BLaER1 treated with 17β-estradiol and CSF1 and Interleukin-3, amounts not matched to agents 10 nM and 100 nM (cell line): ENCODE data around the gene CLEC7A.

ENCODE experiments used
- H3K27ac ChIP-seq, 11 experiments: shearing (Covaris generic); formaldehyde crosslinking; 2 replicates each; pipeline ENCODE4 v1.8.1; 2022
- H3K27me3 ChIP-seq, 11 experiments: shearing (Covaris generic); formaldehyde crosslinking; 2 replicates each; pipeline ENCODE4 v1.8.1; 2022
- H3K36me3 ChIP-seq, 11 experiments: shearing (Covaris generic); formaldehyde crosslinking; 2 replicates each; pipeline ENCODE4 v1.8.1; 2022
- H3K4me1 ChIP-seq, 10 experiments: shearing (Covaris generic); formaldehyde crosslinking; 2 replicates each; pipeline ENCODE4 v1.8.1; 2022
- H3K4me2 ChIP-seq, 11 experiments: shearing (Covaris generic); formaldehyde crosslinking; 2 replicates each; pipeline ENCODE4 v1.8.1; 2022
- H3K4me3 ChIP-seq, 10 experiments: shearing (Covaris generic); formaldehyde crosslinking; 2 replicates each; pipeline ENCODE4 v1.8.1; 2022
- H3K9ac ChIP-seq, 11 experiments: shearing (Covaris generic); formaldehyde crosslinking; 2 replicates each; pipeline ENCODE4 v1.8.1; 2022
- H3K9me3 ChIP-seq, 11 experiments: shearing (Covaris generic); formaldehyde crosslinking; replicated peaks in 1 of 11; 2 replicates each; pipeline ENCODE4 v1.8.1; 2022
- H4K20me1 ChIP-seq, 11 experiments: shearing (Covaris generic); formaldehyde crosslinking; 2 replicates each; pipeline ENCODE4 v1.8.1; 2022
- Cebpa-rat ChIP-seq, 11 experiments: shearing (Covaris generic); IDR thresholded peaks; 2 replicates each; pipeline ENCODE4 v1.8.1; 2022

Gene CLEC7A

GRCh38 chr12:10153271-10154144 is 23.5 kb upstream of the CLEC7A start:
- H3K9ac ChIP-seq = peak overlapping the region; percentile 57 to 80 (median 74)

GRCh38 chr12:10151621-10152020 is 21.6 kb upstream of the CLEC7A start:
- no peaks in the 10 kb centered on the region for H3K9me3 ChIP-seq
- TF ChIP-seq Cebpa-rat (IDR thresholded peaks at IDR 0.05) = no peak
- no peak overlapping the region for H3K9ac ChIP-seq
- no peaks in the 10 kb centered on the region for H3K36me3 ChIP-seq
- H4K20me1 ChIP-seq = no peaks in the 10 kb centered on the region
- H3K27ac ChIP-seq = no peak overlapping the region
- H3K4me2 ChIP-seq = no peak overlapping the region
- H3K27me3 ChIP-seq = peaks cover 0 to 12% (median 8%) of the 10 kb centered on the region in 11 experiments; a peak in 12 of 22 replicates
- H3K4me3 ChIP-seq = no peak overlapping the region
- peaks cover 0 to 11% (median 6%) of the 10 kb centered on the region in 10 experiments; a peak in 15 of 20 replicates for H3K4me1 ChIP-seq

More at GRCh38 chr12:10153271-10154144, 23.5 kb upstream of the CLEC7A start:
- Histone ChIP-seq H3K4me1 (peaks cover 0 to 14% (median 6%) of the 10 kb centered on the region in 10 experiments; a peak in 16 of 20 replicates), H4K20me1 (no peaks in the 10 kb centered on the region), H3K9me3 (peaks cover 0 to 12% (median 5%) of the 10 kb centered on the region in 11 experiments; a peak in 7 of 22 replicates), H3K36me3 (no peaks in the 10 kb centered on the region; a peak in 1 of 22 replicates), H3K4me3 (peak overlapping the region; percentile 51 to 72 (median 65)), H3K4me2 (peak overlapping the region; percentile 87 to 97 (median 92)), H3K27me3 (peaks cover 0 to 12% (median 8%) of the 10 kb centered on the region in 11 experiments; a peak in 12 of 22 replicates), H3K27ac (peak overlapping the region in 7 of 11 experiments; percentile 10 to 72 (median 61); a peak in 11 of 22 replicates)
- TF ChIP-seq Cebpa-rat (IDR thresholded peaks at IDR 0.05) = no peak

GRCh38 chr12:10147714-10148403 is 17.9 kb upstream of the CLEC7A start:
- no peak overlapping the region for H3K27ac ChIP-seq
- H3K9me3 ChIP-seq = no peaks in the 10 kb centered on the region
- H4K20me1 ChIP-seq = no peaks in the 10 kb centered on the region
- H3K36me3 ChIP-seq = no peaks in the 10 kb centered on the region
- H3K4me2 ChIP-seq = no peak overlapping the region
- H3K9ac ChIP-seq = no peak overlapping the region
- H3K4me3 ChIP-seq = no peak overlapping the region
- peaks cover 0 to 12% (median 0%) of the 10 kb centered on the region in 10 experiments; a peak in 7 of 20 replicates for H3K4me1 ChIP-seq
- H3K27me3 ChIP-seq = no peaks in the 10 kb centered on the region
- no peak for TF ChIP-seq Cebpa-rat (IDR thresholded peaks at IDR 0.05)

- no peak overlapping the region for H3K4me3 ChIP-seq
- no peak for TF ChIP-seq Cebpa-rat (IDR thresholded peaks at IDR 0.05)
- H3K27ac ChIP-seq = no peak overlapping the region
Observed at GRCh38 chr12:10142976-10143589, 13.1 kb upstream of the CLEC7A start.

GRCh38 chr12:10140001-10140400 is 10.0 kb upstream of the CLEC7A start:
- no peak for TF ChIP-seq Cebpa-rat (IDR thresholded peaks at IDR 0.05)
- H3K9ac ChIP-seq = no peak overlapping the region
- H4K20me1 ChIP-seq = no peaks in the 10 kb centered on the region
- no peaks in the 10 kb centered on the region for H3K9me3 ChIP-seq
- peaks cover 0 to 44% (median 3%) of the 10 kb centered on the region in 10 experiments; a peak in 8 of 20 replicates for H3K4me1 ChIP-seq
- H3K27me3 ChIP-seq = no peaks in the 10 kb centered on the region
- H3K27ac ChIP-seq = peak overlapping the region in 2 of 11 experiments; percentile 19 to 28; a peak in 1 of 22 replicates
- H3K4me3 ChIP-seq = no peak overlapping the region
- no peaks in the 10 kb centered on the region for H3K36me3 ChIP-seq
- H3K4me2 ChIP-seq = peak overlapping the region in 4 of 11 experiments; percentile 3 to 49 (median 39); a peak in 4 of 22 replicates

More at GRCh38 chr12:10142976-10143589, 13.1 kb upstream of the CLEC7A start:
- Histone ChIP-seq H3K9me3 (no peaks in the 10 kb centered on the region), H3K4me2 (peak overlapping the region in 3 of 11 experiments; percentile 44 to 58 (median 50); a peak in 6 of 22 replicates), H3K36me3 (no peaks in the 10 kb centered on the region), H3K9ac (no peak overlapping the region), H3K27me3 (no peaks in the 10 kb centered on the region), H3K4me1 (peaks cover 0 to 33% (median 3%) of the 10 kb centered on the region in 10 experiments; a peak in 8 of 20 replicates), H4K20me1 (no peaks in the 10 kb centered on the region)

GRCh38 chr12:10136637-10137205 is 6.7 kb upstream of the CLEC7A start:
- Histone ChIP-seq H3K9ac (no peak overlapping the region), H3K4me2 (no peak overlapping the region), H3K4me1 (peaks cover 0 to 43% (median 3%) of the 10 kb centered on the region in 10 experiments; a peak in 8 of 20 replicates), H3K36me3 (no peaks in the 10 kb centered on the region), H4K20me1 (no peaks in the 10 kb centered on the region), H3K27ac (no peak overlapping the region), H3K4me3 (no peak overlapping the region), H3K27me3 (no peaks in the 10 kb centered on the region), H3K9me3 (no peaks in the 10 kb centered on the region)
- no peak for TF ChIP-seq Cebpa-rat (IDR thresholded peaks at IDR 0.05)

GRCh38 chr12:10135126-10135525 is 5.1 kb upstream of the CLEC7A start:
- no peaks in the 10 kb centered on the region for H3K27me3 ChIP-seq
- H3K36me3 ChIP-seq = no peaks in the 10 kb centered on the region
- TF ChIP-seq Cebpa-rat (IDR thresholded peaks at IDR 0.05) = no peak
- no peaks in the 10 kb centered on the region for H4K20me1 ChIP-seq
- no peak overlapping the region for H3K27ac ChIP-seq
- H3K9me3 ChIP-seq = no peaks in the 10 kb centered on the region
- H3K9ac ChIP-seq = no peak overlapping the region
- H3K4me1 ChIP-seq = peaks cover 0 to 59% (median 13%) of the 10 kb centered on the region in 10 experiments; a peak in 14 of 20 replicates
- H3K4me3 ChIP-seq = no peak overlapping the region
- H3K4me2 ChIP-seq = peak overlapping the region in 2 of 11 experiments; percentile 17 to 32; a peak in 1 of 22 replicates

GRCh38 chr12:10132850-10133370 is 2.9 kb upstream of the CLEC7A start:
- TF ChIP-seq Cebpa-rat (IDR thresholded peaks at IDR 0.05) = no peak
- no peaks in the 10 kb centered on the region for H4K20me1 ChIP-seq
- H3K4me3 ChIP-seq = no peak overlapping the region
- H3K4me2 ChIP-seq = peak overlapping the region in 3 of 11 experiments; percentile 68 to 90 (median 85); a peak in 5 of 22 replicates
- peaks cover 0 to under 1% (median 0%) of the 10 kb centered on the region in 11 experiments; a peak in 1 of 22 replicates for H3K36me3 ChIP-seq
- no peak overlapping the region for H3K9ac ChIP-seq
- H3K9me3 ChIP-seq = no peaks in the 10 kb centered on the region
- peak overlapping the region in 2 of 11 experiments; percentile 94 to 99; a peak in 3 of 22 replicates for H3K27ac ChIP-seq
- peaks cover 0 to 55% (median 18%) of the 10 kb centered on the region in 10 experiments; a peak in 14 of 20 replicates for H3K4me1 ChIP-seq
- no peaks in the 10 kb centered on the region for H3K27me3 ChIP-seq
